ENCODE measurements around the gene PHACTR3.

The PHACTR3 gene

DNA sequence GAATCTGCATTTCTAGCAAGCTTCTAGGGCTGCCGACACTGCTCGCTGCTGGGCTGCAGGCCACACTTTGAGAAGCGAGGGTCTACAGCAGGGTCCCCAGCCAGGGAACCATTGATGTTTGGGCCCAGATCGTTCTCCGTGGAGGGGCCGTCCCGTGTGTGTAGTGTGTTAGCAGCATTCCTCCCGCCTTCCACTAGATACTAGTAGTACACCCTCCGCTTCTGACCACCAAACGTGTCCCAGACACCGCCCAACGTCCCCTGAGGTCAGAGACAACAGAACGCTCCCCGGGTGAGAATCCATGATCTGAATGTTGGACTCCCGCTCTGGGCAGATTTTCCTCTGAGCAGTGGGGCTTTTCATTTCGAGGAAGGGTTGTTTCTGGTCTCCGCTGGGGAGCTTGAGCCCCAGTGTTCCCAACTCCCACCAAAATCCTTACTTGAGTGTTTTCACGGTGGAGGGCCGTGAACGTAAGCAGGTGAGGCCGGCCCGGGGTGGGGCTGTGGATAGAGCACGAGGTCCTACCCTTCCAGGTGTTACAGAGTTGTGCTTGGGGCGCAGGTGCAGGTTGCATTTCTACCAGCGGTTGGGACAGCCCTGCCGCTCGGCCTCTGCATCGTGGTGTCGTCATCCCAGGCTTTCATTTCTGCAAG lies 204.5 kb downstream of the PHACTR3 start:
- TF ChIP-seq, protein P1, sequence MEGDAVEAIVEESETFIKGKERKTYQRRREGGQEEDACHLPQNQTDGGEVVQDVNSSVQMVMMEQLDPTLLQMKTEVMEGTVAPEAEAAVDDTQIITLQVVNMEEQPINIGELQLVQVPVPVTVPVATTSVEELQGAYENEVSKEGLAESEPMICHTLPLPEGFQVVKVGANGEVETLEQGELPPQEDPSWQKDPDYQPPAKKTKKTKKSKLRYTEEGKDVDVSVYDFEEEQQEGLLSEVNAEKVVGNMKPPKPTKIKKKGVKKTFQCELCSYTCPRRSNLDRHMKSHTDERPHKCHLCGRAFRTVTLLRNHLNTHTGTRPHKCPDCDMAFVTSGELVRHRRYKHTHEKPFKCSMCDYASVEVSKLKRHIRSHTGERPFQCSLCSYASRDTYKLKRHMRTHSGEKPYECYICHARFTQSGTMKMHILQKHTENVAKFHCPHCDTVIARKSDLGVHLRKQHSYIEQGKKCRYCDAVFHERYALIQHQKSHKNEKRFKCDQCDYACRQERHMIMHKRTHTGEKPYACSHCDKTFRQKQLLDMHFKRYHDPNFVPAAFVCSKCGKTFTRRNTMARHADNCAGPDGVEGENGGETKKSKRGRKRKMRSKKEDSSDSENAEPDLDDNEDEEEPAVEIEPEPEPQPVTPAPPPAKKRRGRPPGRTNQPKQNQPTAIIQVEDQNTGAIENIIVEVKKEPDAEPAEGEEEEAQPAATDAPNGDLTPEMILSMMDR (IDR thresholded peaks at IDR 0.05; ENCODE audit: borderline replicate concordance, insufficient read depth, low read depth, low read length), result no peak
- H3K4me3 ChIP-seq (ENCODE audit: low read depth, low read length), result no peak overlapping the region

DNA sequence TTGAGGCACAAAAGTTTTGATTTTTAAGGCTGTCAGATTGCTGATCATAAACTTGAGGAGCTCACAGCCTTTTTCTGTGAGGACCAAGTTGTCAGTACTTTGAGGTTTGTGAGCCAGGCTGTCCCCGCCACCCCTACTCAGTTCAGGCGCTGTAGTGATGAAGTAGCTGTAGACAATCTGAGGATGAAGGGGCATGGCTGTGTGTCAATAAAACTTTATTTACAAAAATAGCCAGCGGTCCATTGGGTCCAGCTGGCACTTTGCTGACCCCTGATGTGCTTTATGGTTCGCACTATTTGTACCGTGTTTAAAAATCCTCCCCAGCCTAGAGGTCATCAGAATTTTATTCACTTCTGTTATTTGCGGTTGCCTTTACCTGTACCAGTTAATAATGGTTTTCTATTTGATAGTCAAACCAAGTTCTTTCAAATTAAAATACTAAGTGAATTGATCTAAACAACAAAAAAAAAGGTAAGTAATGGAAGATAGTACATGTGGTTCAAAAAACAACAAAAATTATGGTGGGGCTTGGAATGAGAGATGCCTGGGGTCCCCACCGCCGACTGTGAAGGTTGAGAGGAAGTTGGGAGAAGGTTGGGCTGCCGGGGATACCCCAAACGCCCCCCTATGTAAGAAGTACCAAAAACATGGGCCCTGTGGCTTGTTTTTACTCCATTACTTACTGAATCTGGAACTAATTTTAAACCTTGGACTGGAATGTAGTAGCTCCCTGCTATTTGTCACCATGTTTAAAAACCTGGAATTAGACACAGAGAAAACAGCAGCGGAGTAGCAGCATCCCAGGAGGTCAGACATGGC lies 205.5 kb downstream of the PHACTR3 start:
- TF ChIP-seq, protein P1 (IDR thresholded peaks at IDR 0.05; ENCODE audit: borderline replicate concordance, insufficient read depth, low read depth, low read length), result no peak
- H3K4me3 ChIP-seq (ENCODE audit: low read depth, low read length), result no peak overlapping the region

DNA sequence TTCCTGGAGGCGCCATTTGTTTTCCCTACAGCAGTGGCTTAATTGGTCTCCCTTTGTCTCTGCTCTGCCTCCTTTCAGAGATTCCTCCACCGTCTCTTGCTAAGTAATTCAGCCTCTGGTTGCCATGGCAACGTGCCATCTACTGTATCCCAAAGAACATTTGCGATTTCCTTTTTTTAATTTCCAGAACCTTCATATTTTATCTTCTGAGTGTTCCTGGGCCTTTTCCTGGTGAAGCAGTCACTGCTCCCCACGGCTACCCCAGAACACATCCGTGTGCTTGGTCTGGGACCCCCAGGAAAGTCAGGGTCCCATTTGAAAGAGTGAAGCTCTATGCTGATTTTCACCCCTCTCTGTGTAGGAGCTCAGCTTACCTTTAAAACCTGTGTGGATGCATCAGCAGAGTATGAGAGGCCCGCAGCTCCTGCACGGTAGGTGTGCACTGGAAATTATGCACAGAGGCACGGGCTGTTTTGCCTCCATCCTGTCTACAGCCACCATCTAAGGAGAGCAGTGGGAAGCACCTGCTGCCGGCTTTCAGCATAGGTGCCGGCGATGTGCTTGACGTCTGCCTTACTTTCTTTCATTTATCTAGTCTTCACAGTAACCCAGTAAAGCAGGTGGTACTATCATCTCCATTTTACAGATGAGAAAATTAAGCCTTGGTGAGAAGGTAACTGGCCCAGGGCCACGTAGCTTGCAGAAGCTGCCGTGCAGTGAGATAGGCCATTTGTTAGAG lies 206.3 kb downstream of the PHACTR3 start:
- TF ChIP-seq, protein P1 (IDR thresholded peaks at IDR 0.05; ENCODE audit: borderline replicate concordance, insufficient read depth, low read depth, low read length), result no peak
- no peak overlapping the region for H3K4me3 ChIP-seq (ENCODE audit: low read depth, low read length)

DNA sequence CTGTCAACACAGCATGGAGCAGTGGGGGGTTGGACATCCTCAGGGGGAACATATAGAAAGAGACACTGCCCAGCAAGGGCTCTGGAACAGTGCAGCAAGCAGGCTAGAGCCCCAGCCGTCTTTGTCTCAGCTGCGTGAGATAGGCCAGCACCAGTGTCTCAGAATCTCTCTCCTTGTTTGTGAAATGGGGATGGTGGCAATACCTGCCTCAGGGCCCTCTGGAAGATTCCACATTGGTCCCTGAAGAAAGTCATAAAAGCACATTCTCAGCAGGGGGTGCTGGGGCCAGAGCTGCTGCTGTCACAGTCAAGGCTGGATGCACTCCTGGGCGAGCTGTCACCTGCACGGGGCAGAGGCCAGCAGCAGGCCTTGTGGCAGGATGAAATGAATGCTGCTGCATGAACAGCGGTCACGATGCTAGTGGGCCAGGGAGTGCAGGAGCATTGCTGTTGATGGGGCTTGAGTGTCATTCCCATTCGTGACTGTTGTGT lies 207.4 kb downstream of the PHACTR3 start:
- H3K4me3 ChIP-seq (ENCODE audit: low read depth, low read length), result no peak overlapping the region
- TF ChIP-seq, protein P1 (IDR thresholded peaks at IDR 0.05; ENCODE audit: borderline replicate concordance, insufficient read depth, low read depth, low read length), result no peak

DNA sequence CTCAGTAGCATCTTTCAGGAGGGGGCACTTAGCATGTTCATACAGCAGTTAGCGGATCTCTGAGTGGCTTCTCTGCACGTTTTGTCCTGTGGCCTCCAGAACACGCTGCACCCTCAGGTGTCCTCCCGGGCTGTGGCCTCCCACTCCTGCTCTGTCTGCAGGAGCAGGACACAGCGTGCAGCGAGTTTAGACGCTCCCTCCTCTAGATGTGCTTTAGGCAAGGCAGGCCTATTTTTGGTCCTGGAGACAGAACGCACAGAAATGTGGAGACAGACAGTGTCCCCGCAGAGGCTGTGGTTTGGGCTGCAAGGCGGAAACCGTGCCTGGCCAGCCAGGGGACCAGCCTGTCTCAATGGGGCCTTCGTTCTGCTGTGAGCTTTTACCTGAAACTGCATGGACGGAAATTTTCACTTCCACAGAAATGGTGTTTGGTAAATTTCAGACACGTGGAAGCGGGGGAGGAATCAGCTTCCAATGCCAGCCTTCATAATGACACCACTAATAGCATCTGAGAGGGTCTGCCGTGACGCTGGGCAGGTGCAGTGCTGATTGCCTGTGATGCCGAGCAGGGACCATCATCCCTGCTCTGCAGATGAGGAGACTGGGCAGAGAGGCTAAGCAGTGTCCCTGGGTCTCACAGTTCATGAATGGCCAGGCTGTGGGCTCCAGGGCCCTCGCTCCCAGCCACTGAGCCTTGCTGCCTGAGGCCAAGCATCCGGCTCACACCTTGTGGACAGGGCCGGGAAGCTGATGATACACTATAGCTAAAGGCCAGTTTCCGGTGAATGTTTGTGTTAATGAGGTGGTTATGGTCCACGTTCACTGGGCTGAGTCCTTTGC lies 208.2 kb downstream of the PHACTR3 start:
- TF ChIP-seq, protein P1 (IDR thresholded peaks at IDR 0.05; ENCODE audit: borderline replicate concordance, insufficient read depth, low read depth, low read length), result no peak
- H3K4me3 ChIP-seq (ENCODE audit: low read depth, low read length), result no peak overlapping the region

DNA sequence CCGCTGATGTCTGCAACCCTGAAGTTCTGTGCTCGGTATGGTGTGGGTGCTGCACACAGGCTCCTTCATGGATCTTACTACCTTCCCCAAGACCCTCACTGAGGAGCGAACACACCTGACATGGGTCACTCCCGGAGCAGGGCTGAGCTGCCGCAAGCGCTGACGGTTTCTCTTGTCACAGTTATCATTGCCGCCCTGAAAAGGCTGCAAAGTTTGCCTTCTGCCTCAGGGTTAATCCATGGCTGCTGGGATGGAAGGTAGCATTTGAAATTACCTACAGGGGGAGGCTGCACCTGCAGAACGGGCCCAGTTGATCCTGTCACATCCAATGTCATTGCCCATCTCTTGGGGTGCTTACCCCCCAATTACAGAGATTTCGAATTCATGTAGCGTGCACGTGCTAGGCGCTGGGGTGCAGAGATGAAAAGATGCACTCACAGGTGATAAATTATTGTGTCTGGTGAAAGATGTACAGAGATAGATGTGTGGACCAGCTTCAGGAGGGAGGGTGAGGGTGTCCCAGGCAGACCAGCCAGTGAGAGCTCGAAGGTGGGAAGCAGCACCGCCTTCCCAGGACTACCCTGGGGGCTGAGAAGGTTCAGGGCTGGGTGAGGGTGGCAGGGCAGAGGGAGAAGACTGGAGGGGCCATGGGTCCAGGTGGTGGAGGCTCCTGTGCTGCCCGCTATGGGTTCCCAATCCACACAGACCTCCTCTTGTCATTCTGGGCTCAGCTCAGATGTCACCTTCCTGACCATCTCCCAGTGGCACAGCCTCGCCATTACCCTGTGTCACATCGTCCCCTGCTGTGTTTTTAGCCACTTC lies 209.0 kb downstream of the PHACTR3 start:
- TF ChIP-seq, protein P1 (IDR thresholded peaks at IDR 0.05; ENCODE audit: borderline replicate concordance, insufficient read depth, low read depth, low read length), result no peak

More for the DNA sequence above, 209.0 kb downstream of the PHACTR3 start:
- no peak overlapping the region for H3K4me3 ChIP-seq (ENCODE audit: low read depth, low read length)

All from GM12875 (cell line).